HFFc6 (cell line): ENCODE data around the gene SCYGR7. TPM values are rescaled to one million over a fixed set of nuclear protein-coding genes. Genes with fewer than 3 reads are reported as not detected.

ENCODE experiments used
- DNase-seq: peaks from one replicate; pipeline ENCODE4 v3.0.0-alpha.2; 2018
- H3K27ac Mint-ChIP-seq: 2 replicates; pipeline ENCODE4 v1.8.0; 2020; ENCODE audit warnings: mild to moderate bottlenecking, mixed read lengths
- H3K27me3 Mint-ChIP-seq: 2 replicates; pipeline ENCODE4 v1.8.0; 2021; ENCODE audit warnings: mild to moderate bottlenecking, moderate library complexity, mixed read lengths; ENCODE audit not compliant: insufficient read depth
- H3K36me3 Mint-ChIP-seq: 2 replicates; pipeline ENCODE4 v1.8.0; 2021; ENCODE audit warnings: low read depth, mixed read lengths
- H3K4me1 Mint-ChIP-seq: 2 replicates; pipeline ENCODE4 v1.8.0; 2020; ENCODE audit warnings: low read depth, mixed read lengths
- H3K4me3 Mint-ChIP-seq: 2 replicates; pipeline ENCODE4 v1.8.0; 2020; ENCODE audit warnings: mild to moderate bottlenecking, moderate library complexity, mixed read lengths
- H3K9me3 Mint-ChIP-seq: 2 replicates; pipeline ENCODE4 v1.8.0; 2020; ENCODE audit warnings: mild to moderate bottlenecking, mixed read lengths
- CTCF ChIP-seq: fragments of 200-600 bp; sonication (generic); IDR thresholded peaks from 2 replicates; pipeline ENCODE4 v1.5.0; 2021; ENCODE audit warnings: antibody characterized with exemption, mild to moderate bottlenecking
- total RNA-seq, 6 experiments: library from RNA; stranded (reverse); fragmentation: NEBNext Ultra II Directional; extraction: Animal tissue kit (Norgen Biotek cat#: 25700); gene quantifications; 2 replicates in 1 of 6; 3 replicates in 5 of 6; pipeline ENCODE4 v1.2.3, GENCODE V29; 2021

SCYGR7 gene
- total RNA-seq, 6 experiments from 2014 or later = not detected

- no peak for DNase-seq
- H3K4me3 Mint-ChIP-seq = no peak overlapping the region
- TF ChIP-seq CTCF = no peak
- H3K4me1 Mint-ChIP-seq = no peaks in the 10 kb centered on the region
- H3K27me3 Mint-ChIP-seq = peaks cover 4% of the 10 kb centered on the region; the same call in 1 of the 2 replicates
- H3K9me3 Mint-ChIP-seq = no peaks in the 10 kb centered on the region
- no peak overlapping the region for H3K27ac Mint-ChIP-seq
- no peaks in the 10 kb centered on the region for H3K36me3 Mint-ChIP-seq
Measured at GRCh38 chr2:227772932-227773331, 44.8 kb downstream of the SCYGR7 start.

- Mint-ChIP-seq H3K9me3 (no peaks in the 10 kb centered on the region), H3K27ac (no peak overlapping the region), H3K4me1 (no peaks in the 10 kb centered on the region), H3K27me3 (peaks cover 9% of the 10 kb centered on the region), H3K36me3 (no peaks in the 10 kb centered on the region), H3K4me3 (no peak overlapping the region)
- peak; percentile 72 for TF ChIP-seq CTCF
- no peak for DNase-seq
Measured at GRCh38 chr2:227774011-227774624, 46.0 kb downstream of the SCYGR7 start.

GRCh38 chr2:227774895-227775842 lies 47.0 kb downstream of the SCYGR7 start:
- Mint-ChIP-seq H3K36me3 (no peaks in the 10 kb centered on the region), H3K4me3 (no peak overlapping the region)

More at GRCh38 chr2:227774895-227775842, 47.0 kb downstream of the SCYGR7 start:
- H3K4me1 Mint-ChIP-seq = no peaks in the 10 kb centered on the region
- no peak for TF ChIP-seq CTCF
- no peaks in the 10 kb centered on the region for H3K9me3 Mint-ChIP-seq
- H3K27me3 Mint-ChIP-seq = peaks cover 6% of the 10 kb centered on the region
- H3K27ac Mint-ChIP-seq = no peak overlapping the region
- no peak for DNase-seq

Other genes starting within 250 kb of the SCYGR7 start
- gene SCYGR2, start 129.4 kb upstream of the SCYGR7 start, total RNA-seq = not detected
- not detected for gene SCYGR3, start 113.5 kb upstream of the SCYGR7 start, total RNA-seq
- not detected for gene SCYGR4, start 110.8 kb upstream of the SCYGR7 start, total RNA-seq
- not detected for gene SCYGR5, start 61.5 kb upstream of the SCYGR7 start, total RNA-seq
- gene SLC19A3, start 10.3 kb upstream of the SCYGR7 start, total RNA-seq = under 1 TPM in 1 of 6 experiments, not detected in 5; 0.14 TPM
- gene SCYGR6, start 3.6 kb upstream of the SCYGR7 start, total RNA-seq = not detected
- gene SCYGR8, start 17.6 kb downstream of the SCYGR7 start, total RNA-seq = not detected
- not detected for gene CCL20, start 85.5 kb downstream of the SCYGR7 start, total RNA-seq
- under 1 TPM in 4 of 6 experiments, not detected in 2; 0.12 to 0.39 (median 0.20) TPM for gene DAW1, start 143.3 kb downstream of the SCYGR7 start, total RNA-seq